H54 (cell line): ENCODE results near the gene DIPK2B.

Source experiments
- DNase-seq: peaks from one replicate; pipeline ENCODE4 v3.0.0; 2011; ENCODE audit warnings: low spot score, mixed read lengths; ENCODE audit not compliant: insufficient read length
- FAIRE-seq: peaks from 3 replicates; lab custom pipeline; 2011; peaks lifted over from hg19 to GRCh38; lab: Jason Lieb, UNC
- POLR2A ChIP-seq: IDR thresholded peaks from 2 replicates; pipeline ENCODE4 v1.6.1; 2011; ENCODE audit warnings: low read depth, mild to moderate bottlenecking, low read length

DIPK2B gene

GRCh38 chrX:45187731-45188130 lies 12.9 kb downstream of the DIPK2B start:
- DNase-seq (no peak), FAIRE-seq (no peak)
- TF ChIP-seq POLR2A = no peak

- no peak for DNase-seq
- TF ChIP-seq POLR2A = no peak
- FAIRE-seq = no peak
Observed at GRCh38 chrX:45186643-45187026, 14.0 kb downstream of the DIPK2B start.

GRCh38 chrX:45184211-45184610 lies 16.5 kb downstream of the DIPK2B start:
- no peak for FAIRE-seq
- DNase-seq = no peak
- TF ChIP-seq POLR2A = no peak

- no peak for TF ChIP-seq POLR2A
- no peak for FAIRE-seq
- DNase-seq = no peak
Observed at GRCh38 chrX:45172890-45173289, 27.8 kb downstream of the DIPK2B start.

GRCh38 chrX:45166781-45167180 lies 33.9 kb downstream of the DIPK2B start:
- DNase-seq (no peak), FAIRE-seq (no peak)
- no peak for TF ChIP-seq POLR2A

GRCh38 chrX:45165726-45166125 lies 35.0 kb downstream of the DIPK2B start:
- DNase-seq (no peak), FAIRE-seq (no peak)
- no peak for TF ChIP-seq POLR2A

- TF ChIP-seq POLR2A = no peak
- DNase-seq (no peak), FAIRE-seq (no peak)
Observed at GRCh38 chrX:45164995-45165394, 35.7 kb downstream of the DIPK2B start.

GRCh38 chrX:45164021-45164621 lies 36.6 kb downstream of the DIPK2B start:
- TF ChIP-seq POLR2A = no peak
- FAIRE-seq (no peak), DNase-seq (no peak)

GRCh38 chrX:45157647-45158046 lies 43.0 kb downstream of the DIPK2B start:
- no peak for DNase-seq
- no peak for TF ChIP-seq POLR2A
- no peak for FAIRE-seq

- no peak for FAIRE-seq
- TF ChIP-seq POLR2A = no peak
- DNase-seq = no peak
Observed at GRCh38 chrX:45154462-45154861, 46.2 kb downstream of the DIPK2B start.

- FAIRE-seq (no peak), DNase-seq (no peak)
- TF ChIP-seq POLR2A = no peak
Observed at GRCh38 chrX:45154033-45154360, 46.7 kb downstream of the DIPK2B start.
